GM12891 (cell line): ENCODE measurements around the gene GPRIN3.

ENCODE experiments used
- PAX5 ChIP-seq: IDR thresholded peaks from 2 replicates; pipeline ENCODE4 v1.6.1; 2011; ENCODE audit warnings: low read length, moderate library complexity, mild to moderate bottlenecking; ENCODE audit not compliant: insufficient read depth, severe bottlenecking
- POLR2A ChIP-seq: IDR thresholded peaks from 2 replicates; pipeline ENCODE4 v1.6.1; 2011; ENCODE audit warnings: low read depth, low read length, control low read depth
- POLR2AphosphoS5 ChIP-seq: IDR thresholded peaks from 2 replicates; pipeline ENCODE4 v1.6.1; 2011; ENCODE audit warnings: low read depth, low read length, control low read depth
- POU2F2 ChIP-seq: IDR thresholded peaks from 2 replicates; pipeline ENCODE4 v1.6.1; 2011; ENCODE audit warnings: low read depth, mild to moderate bottlenecking, control low read depth, low read length, moderate library complexity
- SPI1 ChIP-seq: IDR thresholded peaks from 2 replicates; pipeline ENCODE4 v1.6.1; 2011; ENCODE audit warnings: low read depth, low read length, control low read depth
- TAF1 ChIP-seq: IDR thresholded peaks from 2 replicates; pipeline ENCODE4 v1.6.1; 2011; ENCODE audit warnings: low read depth, low read length, control low read depth

GRCh38 chr4:89242864-89243732 lies 64.5 kb downstream of the GPRIN3 start:
- no peak for TF ChIP-seq POLR2AphosphoS5
- TF ChIP-seq POLR2A: no peak
- TF ChIP-seq SPI1: no peak
- no peak for TF ChIP-seq TAF1
- TF ChIP-seq POU2F2: no peak
- TF ChIP-seq PAX5: no peak
